Brain microvascular endothelial cell (primary cell): Measurements from ENCODE around the gene MRNIP.

Experiments
- DNase-seq: peaks from one replicate; pipeline ENCODE4 v3.0.0-alpha.2; 2020
- H3K27ac ChIP-seq: fragments of 250-450 bp; sonication (Bioruptor Pico); 2 replicates; pipeline ENCODE4 v1.5.1; 2020; ENCODE audit warnings: mild to moderate bottlenecking, moderate library complexity
- H3K27me3 ChIP-seq: fragments of 250-450 bp; sonication (Bioruptor Pico); replicated peaks from 2 replicates; pipeline ENCODE4 v1.5.1; 2020; ENCODE audit warnings: mild to moderate bottlenecking
- H3K36me3 ChIP-seq: fragments of 250-450 bp; sonication (Bioruptor Pico); replicated peaks from 2 replicates; pipeline ENCODE4 v1.5.1; 2020; ENCODE audit warnings: mild to moderate bottlenecking
- H3K4me3 ChIP-seq: 2 replicates; pipeline ENCODE4 v1.5.1; 2011; ENCODE audit warnings: low read depth, mild to moderate bottlenecking, control low read depth, low read length, moderate library complexity
- CTCF ChIP-seq: IDR thresholded peaks from 2 replicates; pipeline ENCODE4 v1.5.1; 2011; ENCODE audit warnings: low read depth, mild to moderate bottlenecking, moderate library complexity, low read length, control low read depth, inconsistent platforms; ENCODE audit errors: missing control alignments
- in situ Hi-C: cut with HindIII; loops from 2 replicates; pipeline ENCODE4 v1.10.0; 2017; ENCODE audit warnings: low sequenced_read_pairs, low pct_ligation_motif_present

MRNIP gene

GRCh38 chr5:179824745-179825112 lies 33.9 kb downstream of the MRNIP start:
- no peak for TF ChIP-seq CTCF
- no peaks in the 10 kb centered on the region for H3K27me3 ChIP-seq
- H3K27ac ChIP-seq = no peak overlapping the region
- DNase-seq = no peak
- peaks cover 72% of the 10 kb centered on the region for H3K36me3 ChIP-seq
- H3K4me3 ChIP-seq = no peak overlapping the region
- in situ Hi-C loops = no loop called here

GRCh38 chr5:179823937-179824744 lies 34.5 kb downstream of the MRNIP start:
- in situ Hi-C loops = no loop called here
- peak overlapping the region; percentile 9 for H3K4me3 ChIP-seq
- no peak overlapping the region for H3K27ac ChIP-seq
- H3K27me3 ChIP-seq = no peaks in the 10 kb centered on the region
- TF ChIP-seq CTCF = no peak
- no peak for DNase-seq
- H3K36me3 ChIP-seq = peaks cover 68% of the 10 kb centered on the region

GRCh38 chr5:179822444-179822990 lies 36.1 kb downstream of the MRNIP start:
- H3K36me3 ChIP-seq = peaks cover 52% of the 10 kb centered on the region
- H3K27me3 ChIP-seq = no peaks in the 10 kb centered on the region
- H3K27ac ChIP-seq = no peak overlapping the region
- no peak for DNase-seq
- no peak for TF ChIP-seq CTCF
- in situ Hi-C loops = no loop called here
- H3K4me3 ChIP-seq = peak overlapping the region; percentile 84

GRCh38 chr5:179822059-179822432 lies 36.6 kb downstream of the MRNIP start:
- peak overlapping the region; percentile 84 for H3K4me3 ChIP-seq
- no peaks in the 10 kb centered on the region for H3K27me3 ChIP-seq
- H3K36me3 ChIP-seq = peaks cover 47% of the 10 kb centered on the region
- no peak for DNase-seq
- in situ Hi-C loops = no loop called here
- TF ChIP-seq CTCF = no peak
- H3K27ac ChIP-seq = peak overlapping the region; percentile 88

GRCh38 chr5:179821298-179822058 lies 37.1 kb downstream of the MRNIP start:
- Histone ChIP-seq H3K4me3 (peak overlapping the region; percentile 84), H3K27me3 (no peaks in the 10 kb centered on the region), H3K36me3 (peaks cover 41% of the 10 kb centered on the region), H3K27ac (peak overlapping the region; percentile 88)
- in situ Hi-C loops = no loop called here
- TF ChIP-seq CTCF = no peak
- peak; percentile 92 for DNase-seq
